Upper lobe of left lung (tissue), 4 donors: Measurements from ENCODE around the gene FMC1.

Experiments used
- CTCF ChIP-seq, 6 experiments: fragments of 450-650 bp in 4 of 6; fragments of 200-600 bp in 2 of 6; sonication (generic) in 2 of 6; IDR thresholded peaks; one replicate each; pipeline ENCODE4 v1.5.1; 2016 to 2019; ENCODE audit warnings: antibody characterized with exemption in 6 of 6
- EP300 ChIP-seq, 4 donors: sonication (generic); formaldehyde crosslinking; IDR thresholded peaks; one replicate each; pipeline ENCODE4 v1.5.1; 2017; ENCODE audit warnings: antibody characterized with exemption in 4 of 4, control low read depth in 2 of 4
- POLR2A ChIP-seq, 4 donors: fragments of 450-650 bp; IDR thresholded peaks; one replicate each; pipeline ENCODE4 v1.5.1; 2016 to 2017; ENCODE audit warnings: antibody characterized with exemption in 4 of 4, mild to moderate bottlenecking in 2 of 4

- TF ChIP-seq CTCF (IDR thresholded peaks at IDR 0.05), result no peak
- TF ChIP-seq EP300 (IDR thresholded peaks at IDR 0.05), result no peak
- no peak for TF ChIP-seq POLR2A (IDR thresholded peaks at IDR 0.05)
Measured at GRCh38 chr7:139370943-139371313, 29.8 kb downstream of the FMC1 start.
